Hepatocyte (in vitro differentiated cells): Measurements from ENCODE around the gene C19orf47.

Source experiments
- CTCF ChIP-seq: fragments of 200-600 bp; sonication (generic); IDR thresholded peaks from 2 replicates; pipeline ENCODE4 v1.5.1; 2016; ENCODE audit warnings: antibody characterized with exemption, mild to moderate bottlenecking; ENCODE audit not compliant: poor library complexity
- EZH2 ChIP-seq: fragments of 200-600 bp; sonication (generic); IDR thresholded peaks from 2 replicates; pipeline ENCODE4 v1.6.1; 2016; ENCODE audit warnings: antibody characterized with exemption, mild to moderate bottlenecking, borderline replicate concordance
- EZH2phosphoT487 ChIP-seq: fragments of 200-600 bp; sonication (generic); IDR thresholded peaks from one replicate; pipeline ENCODE4 v1.6.1; 2018; ENCODE audit warnings: antibody characterized with exemption, mild to moderate bottlenecking, low read depth, moderate library complexity; ENCODE audit not compliant: unreplicated experiment, severe bottlenecking

- TF ChIP-seq CTCF, result no peak
- no peak for TF ChIP-seq EZH2phosphoT487
- no peak for TF ChIP-seq EZH2
Measured at GRCh38 chr19:40358773-40359172, 10.6 kb upstream of the C19orf47 start.
